ENCODE results near the gene C1orf21. TPM values are rescaled to one million over a fixed set of nuclear protein-coding genes. Genes with fewer than 3 reads are reported as not detected.

C1orf21 gene
- total RNA-seq, 1 donor from 2014 or later = 0.09 TPM

- POLR2A ChIA-PET = no interaction called here
- Mint-ChIP-seq H3K4me3 (no peak overlapping the region), H3K27me3 (peaks cover 30% of the 10 kb centered on the region), H3K27ac (no peak overlapping the region), H3K36me3 (ENCODE audit: low read depth) (no peaks in the 10 kb centered on the region), H3K4me1 (peaks cover 21% of the 10 kb centered on the region), H3K9me3 (no peaks in the 10 kb centered on the region)
- no peak for ATAC-seq (ENCODE audit: low read depth)
- DNase-seq = no peak
- intact Hi-C loops (cut with micrococcal nuclease) = no loop called here
- CTCF ChIA-PET = no interaction called here
- no peak for TF ChIP-seq CTCF (IDR thresholded peaks at IDR 0.05)
Observed at GRCh38 chr1:184388971-184389370, 2.1 kb downstream of the C1orf21 start.

- H3K4me1 Mint-ChIP-seq = peaks cover 21% of the 10 kb centered on the region
- intact Hi-C loops (cut with micrococcal nuclease) = no loop called here
- ChIA-PET POLR2A (no interaction called here), CTCF (no interaction called here)
- no peak for DNase-seq
- H3K27ac Mint-ChIP-seq = no peak overlapping the region
- H3K27me3 Mint-ChIP-seq = peaks cover 30% of the 10 kb centered on the region
- no peaks in the 10 kb centered on the region for H3K9me3 Mint-ChIP-seq
- no peak for TF ChIP-seq CTCF (IDR thresholded peaks at IDR 0.05)
- ATAC-seq (ENCODE audit: low read depth) = no peak
- H3K4me3 Mint-ChIP-seq = no peak overlapping the region
- H3K36me3 Mint-ChIP-seq (ENCODE audit: low read depth) = no peaks in the 10 kb centered on the region
Observed at GRCh38 chr1:184389446-184389845, 2.6 kb downstream of the C1orf21 start.

GRCh38 chr1:184390889-184391288 lies 4.1 kb downstream of the C1orf21 start:
- intact Hi-C loops (cut with micrococcal nuclease) = no loop called here
- peaks cover 14% of the 10 kb centered on the region for H3K4me1 Mint-ChIP-seq
- peaks cover 23% of the 10 kb centered on the region for H3K27me3 Mint-ChIP-seq
- ChIA-PET CTCF (interaction anchor here (0.7 kb wide), 1 partner anchor 19 kb away, joined by 3 read pairs; no protein-coding TSS in a partner anchor), POLR2A (no interaction called here)
- no peak overlapping the region for H3K4me3 Mint-ChIP-seq
- ATAC-seq (ENCODE audit: low read depth) = no peak
- no peak for DNase-seq
- no peaks in the 10 kb centered on the region for H3K36me3 Mint-ChIP-seq (ENCODE audit: low read depth)
- H3K27ac Mint-ChIP-seq = no peak overlapping the region
- no peak for TF ChIP-seq CTCF (IDR thresholded peaks at IDR 0.05)
- H3K9me3 Mint-ChIP-seq = no peaks in the 10 kb centered on the region

- Mint-ChIP-seq H3K36me3 (ENCODE audit: low read depth) (no peaks in the 10 kb centered on the region), H3K27me3 (peaks cover 20% of the 10 kb centered on the region), H3K4me3 (no peak overlapping the region), H3K9me3 (no peaks in the 10 kb centered on the region), H3K27ac (no peak overlapping the region), H3K4me1 (peaks cover 10% of the 10 kb centered on the region)
- CTCF ChIA-PET = no interaction called here
- intact Hi-C loops (cut with micrococcal nuclease) = no loop called here
- POLR2A ChIA-PET = no interaction called here
- ATAC-seq (ENCODE audit: low read depth) (no peak), DNase-seq (no peak)
- TF ChIP-seq CTCF (IDR thresholded peaks at IDR 0.05) = no peak
Observed at GRCh38 chr1:184392067-184392466, 5.2 kb downstream of the C1orf21 start.

- H3K36me3 Mint-ChIP-seq (ENCODE audit: low read depth) = no peaks in the 10 kb centered on the region
- peaks cover 21% of the 10 kb centered on the region for H3K27me3 Mint-ChIP-seq
- ATAC-seq (ENCODE audit: low read depth) (no peak), DNase-seq (no peak)
- peaks cover 6% of the 10 kb centered on the region for H3K4me1 Mint-ChIP-seq
- no peaks in the 10 kb centered on the region for H3K9me3 Mint-ChIP-seq
- TF ChIP-seq CTCF (IDR thresholded peaks at IDR 0.05) = no peak
- H3K27ac Mint-ChIP-seq = no peak overlapping the region
- ChIA-PET POLR2A (no interaction called here), CTCF (interaction anchor here (1.2 kb wide), 1 partner anchor 11 kb away, joined by 3 read pairs; no protein-coding TSS in a partner anchor)
- H3K4me3 Mint-ChIP-seq = no peak overlapping the region
- intact Hi-C loops (cut with micrococcal nuclease) = no loop called here
Observed at GRCh38 chr1:184392779-184393522, 6.1 kb downstream of the C1orf21 start.
